ENCODE results near the gene WDR64.

DNA sequence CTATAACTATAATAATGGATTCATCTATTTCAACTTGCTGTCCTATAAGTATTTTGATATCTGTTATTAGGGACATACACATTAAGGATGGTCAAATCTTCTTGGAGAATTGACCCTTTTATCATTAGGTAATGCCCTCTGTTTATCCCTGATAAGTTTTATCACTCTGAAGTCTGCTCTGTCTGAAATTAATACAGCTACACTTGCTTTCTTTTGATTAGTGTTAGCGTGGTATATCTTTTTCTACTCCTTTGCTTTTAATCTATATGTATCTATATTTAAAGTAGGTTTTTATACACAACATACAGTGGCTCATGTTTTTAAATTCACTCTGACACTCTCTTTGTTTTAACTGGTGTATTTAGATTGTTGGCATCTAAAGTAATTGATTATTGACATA lies 126.0 kb downstream of the WDR64 start:
- TF ChIP-seq, protein P1, sequence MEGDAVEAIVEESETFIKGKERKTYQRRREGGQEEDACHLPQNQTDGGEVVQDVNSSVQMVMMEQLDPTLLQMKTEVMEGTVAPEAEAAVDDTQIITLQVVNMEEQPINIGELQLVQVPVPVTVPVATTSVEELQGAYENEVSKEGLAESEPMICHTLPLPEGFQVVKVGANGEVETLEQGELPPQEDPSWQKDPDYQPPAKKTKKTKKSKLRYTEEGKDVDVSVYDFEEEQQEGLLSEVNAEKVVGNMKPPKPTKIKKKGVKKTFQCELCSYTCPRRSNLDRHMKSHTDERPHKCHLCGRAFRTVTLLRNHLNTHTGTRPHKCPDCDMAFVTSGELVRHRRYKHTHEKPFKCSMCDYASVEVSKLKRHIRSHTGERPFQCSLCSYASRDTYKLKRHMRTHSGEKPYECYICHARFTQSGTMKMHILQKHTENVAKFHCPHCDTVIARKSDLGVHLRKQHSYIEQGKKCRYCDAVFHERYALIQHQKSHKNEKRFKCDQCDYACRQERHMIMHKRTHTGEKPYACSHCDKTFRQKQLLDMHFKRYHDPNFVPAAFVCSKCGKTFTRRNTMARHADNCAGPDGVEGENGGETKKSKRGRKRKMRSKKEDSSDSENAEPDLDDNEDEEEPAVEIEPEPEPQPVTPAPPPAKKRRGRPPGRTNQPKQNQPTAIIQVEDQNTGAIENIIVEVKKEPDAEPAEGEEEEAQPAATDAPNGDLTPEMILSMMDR (IDR thresholded peaks at IDR 0.05): no peak
- TF ChIP-seq EP300 (IDR thresholded peaks at IDR 0.05) (no peak), POLR2A (IDR thresholded peaks at IDR 0.05; ENCODE audit: low read length) (no peak), RARB (CRISPR knock-in tag; IDR thresholded peaks at IDR 0.05) (no peak), HOXA7 (CRISPR knock-in tag; IDR thresholded peaks at IDR 0.05) (no peak), SREBF2 (IDR thresholded peaks at IDR 0.05) (no peak), HOXB13 (CRISPR knock-in tag; IDR thresholded peaks at IDR 0.05; ENCODE audit: low read depth) (no peak)
- TF ChIP-seq, protein P2, sequence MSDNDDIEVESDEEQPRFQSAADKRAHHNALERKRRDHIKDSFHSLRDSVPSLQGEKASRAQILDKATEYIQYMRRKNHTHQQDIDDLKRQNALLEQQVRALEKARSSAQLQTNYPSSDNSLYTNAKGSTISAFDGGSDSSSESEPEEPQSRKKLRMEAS (IDR thresholded peaks at IDR 0.05): no peak
- TF ChIP-seq, protein P3, sequence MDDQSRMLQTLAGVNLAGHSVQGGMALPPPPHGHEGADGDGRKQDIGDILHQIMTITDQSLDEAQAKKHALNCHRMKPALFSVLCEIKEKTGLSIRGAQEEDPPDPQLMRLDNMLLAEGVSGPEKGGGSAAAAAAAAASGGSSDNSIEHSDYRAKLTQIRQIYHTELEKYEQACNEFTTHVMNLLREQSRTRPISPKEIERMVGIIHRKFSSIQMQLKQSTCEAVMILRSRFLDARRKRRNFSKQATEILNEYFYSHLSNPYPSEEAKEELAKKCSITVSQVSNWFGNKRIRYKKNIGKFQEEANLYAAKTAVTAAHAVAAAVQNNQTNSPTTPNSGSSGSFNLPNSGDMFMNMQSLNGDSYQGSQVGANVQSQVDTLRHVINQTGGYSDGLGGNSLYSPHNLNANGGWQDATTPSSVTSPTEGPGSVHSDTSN (IDR thresholded peaks at IDR 0.05): no peak
- TF ChIP-seq, protein P4, sequence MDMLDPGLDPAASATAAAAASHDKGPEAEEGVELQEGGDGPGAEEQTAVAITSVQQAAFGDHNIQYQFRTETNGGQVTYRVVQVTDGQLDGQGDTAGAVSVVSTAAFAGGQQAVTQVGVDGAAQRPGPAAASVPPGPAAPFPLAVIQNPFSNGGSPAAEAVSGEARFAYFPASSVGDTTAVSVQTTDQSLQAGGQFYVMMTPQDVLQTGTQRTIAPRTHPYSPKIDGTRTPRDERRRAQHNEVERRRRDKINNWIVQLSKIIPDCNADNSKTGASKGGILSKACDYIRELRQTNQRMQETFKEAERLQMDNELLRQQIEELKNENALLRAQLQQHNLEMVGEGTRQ (IDR thresholded peaks at IDR 0.05): no peak

All from A549 (cell line).